ENCODE data around the gene PDSS1. TPM values are rescaled to one million over a fixed set of nuclear protein-coding genes. Genes with fewer than 3 reads are reported as not detected.

Gene PDSS1
- total and polyA plus RNA-seq, 2 of the 13 experiments (the other 11 are each of a cell fraction or from before 2014, with no cell fraction given), result 18.7 to 19.3 TPM

DNA sequence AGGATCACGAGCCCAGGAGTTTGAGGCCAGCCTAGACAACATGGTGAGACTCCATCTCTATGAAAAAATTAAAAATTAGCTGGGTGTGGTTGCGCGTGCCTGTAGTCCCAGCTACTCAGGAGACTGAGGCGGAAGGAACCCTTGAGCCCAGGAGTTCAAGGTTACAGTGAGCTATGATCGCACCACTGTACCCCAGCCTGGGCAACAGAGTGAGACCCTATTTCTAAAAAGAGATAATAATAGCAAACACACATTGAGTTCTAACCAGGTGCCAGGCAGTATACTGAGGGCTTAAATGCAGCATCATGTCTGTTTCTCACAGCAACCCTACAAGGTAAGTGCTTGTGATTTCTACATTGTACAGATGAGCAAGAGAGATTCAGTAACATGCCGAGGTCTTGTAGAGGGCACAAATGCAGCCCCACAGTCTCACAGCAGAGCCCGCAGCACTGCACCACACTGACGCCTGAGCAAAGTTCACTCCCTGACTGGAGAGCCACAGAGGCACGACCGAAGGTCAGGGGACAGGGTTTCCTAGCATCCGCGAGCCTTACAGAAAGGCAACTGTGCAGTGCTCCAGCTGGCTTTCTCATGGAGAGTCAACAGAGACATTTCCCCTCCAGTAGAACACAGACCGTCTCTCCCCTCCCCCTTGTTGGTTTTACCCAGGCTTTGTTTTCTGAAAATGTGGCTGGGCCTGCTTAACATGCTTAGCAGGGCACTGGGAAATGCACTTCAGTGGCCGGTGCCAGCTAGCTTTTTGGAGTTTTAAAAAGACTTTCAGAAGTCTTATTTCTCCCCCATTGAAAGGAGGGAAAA is 36.5 kb downstream of the PDSS1 start (continued):
- TF ChIP-seq ZNF558 (CRISPR knock-in tag; IDR thresholded peaks at IDR 0.05; ENCODE audit: borderline replicate concordance) (no peak; the same call in 1 of the 2 replicates), PRMT3 (CRISPR knock-in tag; IDR thresholded peaks at IDR 0.05; ENCODE audit: borderline replicate concordance, low read depth) (no peak), MAFF (IDR thresholded peaks at IDR 0.05; ENCODE audit: low read depth, low read length) (0 out of 2 replicates have a peak, but pooled peaks have one; percentile 0), SPEN (CRISPR knock-in tag; IDR thresholded peaks at IDR 0.05; ENCODE audit: low read depth) (peak; percentile 89; the same call in 1 of the 2 replicates), HCFC1 (IDR thresholded peaks at IDR 0.05; ENCODE audit: low read depth, low read length) (0 out of 2 replicates have a peak, but pooled peaks have one; percentile 15), GABPA (IDR thresholded peaks at IDR 0.05; ENCODE audit: low read depth, low read length) (no peak), GABPA (CRISPR knock-in tag; IDR thresholded peaks at IDR 0.05; ENCODE audit: low read depth) (peak; percentile 17; the same call in 1 of the 2 replicates), TBL1XR1 (IDR thresholded peaks at IDR 0.05; ENCODE audit: borderline replicate concordance, low read length, partially characterized antibody) (peak; percentile 75), RELA (CRISPR knock-in tag; IDR thresholded peaks at IDR 0.05) (no peak), STAT5B (CRISPR knock-in tag; IDR thresholded peaks at IDR 0.05) (0 out of 2 replicates have a peak, but pooled peaks have one; percentile 39)
- TF ChIP-seq, protein P1, sequence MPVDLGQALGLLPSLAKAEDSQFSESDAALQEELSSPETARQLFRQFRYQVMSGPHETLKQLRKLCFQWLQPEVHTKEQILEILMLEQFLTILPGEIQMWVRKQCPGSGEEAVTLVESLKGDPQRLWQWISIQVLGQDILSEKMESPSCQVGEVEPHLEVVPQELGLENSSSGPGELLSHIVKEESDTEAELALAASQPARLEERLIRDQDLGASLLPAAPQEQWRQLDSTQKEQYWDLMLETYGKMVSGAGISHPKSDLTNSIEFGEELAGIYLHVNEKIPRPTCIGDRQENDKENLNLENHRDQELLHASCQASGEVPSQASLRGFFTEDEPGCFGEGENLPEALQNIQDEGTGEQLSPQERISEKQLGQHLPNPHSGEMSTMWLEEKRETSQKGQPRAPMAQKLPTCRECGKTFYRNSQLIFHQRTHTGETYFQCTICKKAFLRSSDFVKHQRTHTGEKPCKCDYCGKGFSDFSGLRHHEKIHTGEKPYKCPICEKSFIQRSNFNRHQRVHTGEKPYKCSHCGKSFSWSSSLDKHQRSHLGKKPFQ (CRISPR knock-in tag; IDR thresholded peaks at IDR 0.05; ENCODE audit: insufficient replicate concordance), result no peak
- TF ChIP-seq, protein P2, sequence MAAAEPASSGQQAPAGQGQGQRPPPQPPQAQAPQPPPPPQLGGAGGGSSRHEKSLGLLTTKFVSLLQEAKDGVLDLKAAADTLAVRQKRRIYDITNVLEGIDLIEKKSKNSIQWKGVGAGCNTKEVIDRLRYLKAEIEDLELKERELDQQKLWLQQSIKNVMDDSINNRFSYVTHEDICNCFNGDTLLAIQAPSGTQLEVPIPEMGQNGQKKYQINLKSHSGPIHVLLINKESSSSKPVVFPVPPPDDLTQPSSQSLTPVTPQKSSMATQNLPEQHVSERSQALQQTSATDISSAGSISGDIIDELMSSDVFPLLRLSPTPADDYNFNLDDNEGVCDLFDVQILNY (CRISPR knock-in tag; conservative IDR thresholded peaks at IDR 0.05), result no peak
- TF ChIP-seq, protein P3, sequence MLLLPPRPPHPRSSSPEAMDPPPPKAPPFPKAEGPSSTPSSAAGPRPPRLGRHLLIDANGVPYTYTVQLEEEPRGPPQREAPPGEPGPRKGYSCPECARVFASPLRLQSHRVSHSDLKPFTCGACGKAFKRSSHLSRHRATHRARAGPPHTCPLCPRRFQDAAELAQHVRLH (CRISPR knock-in tag; IDR thresholded peaks at IDR 0.05; ENCODE audit: borderline replicate concordance, low read depth), result peak; percentile 86; the same call in 1 of the 2 replicates
- TF ChIP-seq, protein P4, sequence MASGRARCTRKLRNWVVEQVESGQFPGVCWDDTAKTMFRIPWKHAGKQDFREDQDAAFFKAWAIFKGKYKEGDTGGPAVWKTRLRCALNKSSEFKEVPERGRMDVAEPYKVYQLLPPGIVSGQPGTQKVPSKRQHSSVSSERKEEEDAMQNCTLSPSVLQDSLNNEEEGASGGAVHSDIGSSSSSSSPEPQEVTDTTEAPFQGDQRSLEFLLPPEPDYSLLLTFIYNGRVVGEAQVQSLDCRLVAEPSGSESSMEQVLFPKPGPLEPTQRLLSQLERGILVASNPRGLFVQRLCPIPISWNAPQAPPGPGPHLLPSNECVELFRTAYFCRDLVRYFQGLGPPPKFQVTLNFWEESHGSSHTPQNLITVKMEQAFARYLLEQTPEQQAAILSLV (CRISPR knock-in tag; IDR thresholded peaks at IDR 0.05; ENCODE audit: borderline replicate concordance), result peak; percentile 78
- TF ChIP-seq, protein P5, sequence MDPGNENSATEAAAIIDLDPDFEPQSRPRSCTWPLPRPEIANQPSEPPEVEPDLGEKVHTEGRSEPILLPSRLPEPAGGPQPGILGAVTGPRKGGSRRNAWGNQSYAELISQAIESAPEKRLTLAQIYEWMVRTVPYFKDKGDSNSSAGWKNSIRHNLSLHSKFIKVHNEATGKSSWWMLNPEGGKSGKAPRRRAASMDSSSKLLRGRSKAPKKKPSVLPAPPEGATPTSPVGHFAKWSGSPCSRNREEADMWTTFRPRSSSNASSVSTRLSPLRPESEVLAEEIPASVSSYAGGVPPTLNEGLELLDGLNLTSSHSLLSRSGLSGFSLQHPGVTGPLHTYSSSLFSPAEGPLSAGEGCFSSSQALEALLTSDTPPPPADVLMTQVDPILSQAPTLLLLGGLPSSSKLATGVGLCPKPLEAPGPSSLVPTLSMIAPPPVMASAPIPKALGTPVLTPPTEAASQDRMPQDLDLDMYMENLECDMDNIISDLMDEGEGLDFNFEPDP (CRISPR knock-in tag; conservative IDR thresholded peaks at IDR 0.05), result no peak
- TF ChIP-seq, protein P6, sequence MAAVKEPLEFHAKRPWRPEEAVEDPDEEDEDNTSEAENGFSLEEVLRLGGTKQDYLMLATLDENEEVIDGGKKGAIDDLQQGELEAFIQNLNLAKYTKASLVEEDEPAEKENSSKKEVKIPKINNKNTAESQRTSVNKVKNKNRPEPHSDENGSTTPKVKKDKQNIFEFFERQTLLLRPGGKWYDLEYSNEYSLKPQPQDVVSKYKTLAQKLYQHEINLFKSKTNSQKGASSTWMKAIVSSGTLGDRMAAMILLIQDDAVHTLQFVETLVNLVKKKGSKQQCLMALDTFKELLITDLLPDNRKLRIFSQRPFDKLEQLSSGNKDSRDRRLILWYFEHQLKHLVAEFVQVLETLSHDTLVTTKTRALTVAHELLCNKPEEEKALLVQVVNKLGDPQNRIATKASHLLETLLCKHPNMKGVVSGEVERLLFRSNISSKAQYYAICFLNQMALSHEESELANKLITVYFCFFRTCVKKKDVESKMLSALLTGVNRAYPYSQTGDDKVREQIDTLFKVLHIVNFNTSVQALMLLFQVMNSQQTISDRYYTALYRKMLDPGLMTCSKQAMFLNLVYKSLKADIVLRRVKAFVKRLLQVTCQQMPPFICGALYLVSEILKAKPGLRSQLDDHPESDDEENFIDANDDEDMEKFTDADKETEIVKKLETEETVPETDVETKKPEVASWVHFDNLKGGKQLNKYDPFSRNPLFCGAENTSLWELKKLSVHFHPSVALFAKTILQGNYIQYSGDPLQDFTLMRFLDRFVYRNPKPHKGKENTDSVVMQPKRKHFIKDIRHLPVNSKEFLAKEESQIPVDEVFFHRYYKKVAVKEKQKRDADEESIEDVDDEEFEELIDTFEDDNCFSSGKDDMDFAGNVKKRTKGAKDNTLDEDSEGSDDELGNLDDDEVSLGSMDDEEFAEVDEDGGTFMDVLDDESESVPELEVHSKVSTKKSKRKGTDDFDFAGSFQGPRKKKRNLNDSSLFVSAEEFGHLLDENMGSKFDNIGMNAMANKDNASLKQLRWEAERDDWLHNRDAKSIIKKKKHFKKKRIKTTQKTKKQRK (IDR thresholded peaks at IDR 0.05; ENCODE audit: low read length), result no peak
- TF ChIP-seq, protein P7, sequence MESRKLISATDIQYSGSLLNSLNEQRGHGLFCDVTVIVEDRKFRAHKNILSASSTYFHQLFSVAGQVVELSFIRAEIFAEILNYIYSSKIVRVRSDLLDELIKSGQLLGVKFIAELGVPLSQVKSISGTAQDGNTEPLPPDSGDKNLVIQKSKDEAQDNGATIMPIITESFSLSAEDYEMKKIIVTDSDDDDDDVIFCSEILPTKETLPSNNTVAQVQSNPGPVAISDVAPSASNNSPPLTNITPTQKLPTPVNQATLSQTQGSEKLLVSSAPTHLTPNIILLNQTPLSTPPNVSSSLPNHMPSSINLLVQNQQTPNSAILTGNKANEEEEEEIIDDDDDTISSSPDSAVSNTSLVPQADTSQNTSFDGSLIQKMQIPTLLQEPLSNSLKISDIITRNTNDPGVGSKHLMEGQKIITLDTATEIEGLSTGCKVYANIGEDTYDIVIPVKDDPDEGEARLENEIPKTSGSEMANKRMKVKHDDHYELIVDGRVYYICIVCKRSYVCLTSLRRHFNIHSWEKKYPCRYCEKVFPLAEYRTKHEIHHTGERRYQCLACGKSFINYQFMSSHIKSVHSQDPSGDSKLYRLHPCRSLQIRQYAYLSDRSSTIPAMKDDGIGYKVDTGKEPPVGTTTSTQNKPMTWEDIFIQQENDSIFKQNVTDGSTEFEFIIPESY (CRISPR knock-in tag; IDR thresholded peaks at IDR 0.05), result no peak; the same call in none of the 2 replicates

Data from HepG2 (cell line).